HK-2 (cell line): ENCODE measurements around the gene TMEM108.

Experiments used
- DNase-seq: peaks from one replicate; pipeline ENCODE4 v3.0.0-alpha.2; 2018; ENCODE audit not compliant: unreplicated experiment

TMEM108 gene

GRCh38 chr3:133418361-133418760, 380.2 kb downstream of the TMEM108 start:
- no peak for DNase-seq

DNA sequence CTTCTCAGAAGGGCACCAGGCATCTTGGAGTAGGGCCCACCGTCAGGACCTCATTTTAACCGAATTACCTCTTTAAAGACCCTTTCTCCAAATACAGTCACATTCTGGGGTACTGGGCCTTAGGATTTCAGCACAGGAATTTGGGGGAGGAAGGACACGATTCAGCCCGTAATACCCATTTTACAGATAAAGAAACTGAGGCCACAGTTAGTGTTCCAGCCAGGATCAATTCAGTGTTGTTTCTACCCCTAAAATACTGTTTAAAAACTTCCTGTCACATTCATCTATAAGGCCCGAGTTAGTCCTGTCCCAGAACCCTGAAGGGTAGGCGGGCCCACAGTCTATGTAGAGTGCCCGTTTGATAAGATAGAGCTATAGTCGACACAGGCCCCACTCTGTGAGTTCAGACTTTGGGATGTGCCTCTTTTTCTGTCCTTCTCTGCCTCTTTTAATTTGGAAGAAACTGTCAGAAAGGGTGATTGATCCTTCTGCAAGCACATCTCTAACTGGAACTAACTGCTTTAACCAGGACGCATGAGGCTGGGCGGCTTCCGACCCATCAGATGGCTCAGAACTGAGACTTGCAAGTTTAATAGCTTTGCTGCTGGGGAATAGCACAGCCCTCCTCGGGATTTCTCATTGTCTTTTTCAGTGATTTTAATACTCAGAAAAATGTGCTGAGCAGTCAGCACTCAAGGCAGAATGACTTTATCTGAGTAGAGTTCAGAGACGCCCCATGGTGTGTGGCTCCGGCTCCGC, 381.1 kb downstream of the TMEM108 start:
- DNase-seq = no peak

DNA sequence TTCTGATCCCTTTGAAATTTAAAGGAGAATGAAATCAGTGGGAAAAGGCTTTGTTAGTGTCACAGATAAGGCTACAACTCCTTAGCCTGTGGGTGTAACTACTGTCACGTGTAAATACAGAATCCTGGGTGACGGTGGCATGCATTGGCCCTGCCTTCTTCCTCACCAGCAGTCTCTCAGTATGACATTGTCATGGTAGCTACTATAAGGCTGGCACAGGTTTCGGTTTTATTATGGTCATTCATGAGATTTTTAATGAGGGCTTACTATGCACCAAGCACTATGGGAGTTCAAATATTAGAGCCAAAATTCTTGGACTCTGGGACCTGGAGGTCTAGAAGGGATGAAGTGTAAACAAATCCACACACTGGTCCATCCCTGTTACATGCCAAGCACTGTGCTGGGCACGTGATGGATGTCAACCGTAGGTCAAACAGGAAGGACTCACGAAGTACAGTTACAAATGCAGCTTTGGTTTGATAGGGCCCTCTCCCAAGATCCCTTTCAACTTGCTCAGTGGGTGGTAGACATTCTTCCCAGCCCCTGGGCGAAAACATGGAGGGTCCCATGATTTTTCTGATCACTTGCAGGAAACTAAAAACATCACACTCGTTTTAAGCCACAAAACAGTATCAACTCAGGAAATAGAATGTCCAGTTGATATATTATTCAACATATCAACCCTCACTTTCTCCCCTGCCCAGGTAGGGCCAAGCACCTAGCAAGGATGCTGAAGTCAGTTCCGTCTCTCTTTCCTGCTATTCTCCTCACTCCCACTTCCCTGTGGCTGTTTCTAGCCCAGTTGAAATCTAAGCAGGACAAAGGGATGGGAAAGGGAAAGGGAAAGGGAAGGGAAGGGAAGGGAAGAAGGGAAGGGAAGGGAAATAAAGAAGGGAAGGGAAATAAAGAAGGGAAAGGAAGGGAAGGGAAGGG, 387.0 kb downstream of the TMEM108 start:
- DNase-seq = no peak

- DNase-seq = no peak
These were observed 387.7 kb downstream of the TMEM108 start for GRCh38 chr3:133425898-133426297.

DNA sequence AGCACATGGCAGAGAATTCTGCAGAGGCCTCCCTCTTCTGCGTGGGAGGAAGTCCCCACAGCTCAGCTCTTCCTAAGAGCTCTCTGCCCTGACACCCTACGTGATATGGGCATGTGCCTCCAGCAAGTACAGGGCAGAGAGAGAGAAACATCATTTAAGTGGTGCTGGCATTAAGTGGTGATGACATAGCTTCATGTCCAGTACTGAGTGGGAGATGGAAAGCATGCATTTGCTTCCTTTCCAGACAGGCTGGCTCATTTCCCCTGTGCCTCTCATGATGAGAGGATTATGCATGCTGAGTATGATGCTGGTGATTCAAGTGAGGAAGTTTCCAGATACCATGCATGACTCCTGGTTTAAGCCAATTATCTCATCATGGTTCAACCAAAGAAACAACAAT, 388.5 kb downstream of the TMEM108 start:
- no peak for DNase-seq

DNA sequence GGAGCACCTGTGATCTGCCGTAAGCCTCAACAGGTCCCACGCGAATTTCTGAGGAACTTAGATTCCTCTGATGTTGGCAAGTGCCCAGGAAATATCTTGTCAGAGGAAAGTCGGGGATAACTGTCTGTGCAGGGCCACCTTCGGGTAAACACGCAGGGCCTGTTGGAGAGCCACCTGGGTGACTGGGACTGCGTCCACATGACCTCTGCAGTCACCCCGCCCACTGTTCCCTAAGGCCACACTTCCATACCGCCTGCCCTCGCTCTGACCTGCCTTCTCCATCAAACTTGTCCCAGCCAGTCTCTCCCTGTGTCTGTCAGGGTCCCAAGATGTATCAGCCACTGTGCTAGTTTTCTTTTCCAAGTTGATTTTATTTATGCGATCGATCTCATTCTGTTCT, 390.4 kb downstream of the TMEM108 start:
- no peak for DNase-seq

- no peak for DNase-seq
These were observed 390.9 kb downstream of the TMEM108 start for GRCh38 chr3:133429063-133429462.

GRCh38 chr3:133439563-133439962, 401.4 kb downstream of the TMEM108 start:
- no peak for DNase-seq

DNA sequence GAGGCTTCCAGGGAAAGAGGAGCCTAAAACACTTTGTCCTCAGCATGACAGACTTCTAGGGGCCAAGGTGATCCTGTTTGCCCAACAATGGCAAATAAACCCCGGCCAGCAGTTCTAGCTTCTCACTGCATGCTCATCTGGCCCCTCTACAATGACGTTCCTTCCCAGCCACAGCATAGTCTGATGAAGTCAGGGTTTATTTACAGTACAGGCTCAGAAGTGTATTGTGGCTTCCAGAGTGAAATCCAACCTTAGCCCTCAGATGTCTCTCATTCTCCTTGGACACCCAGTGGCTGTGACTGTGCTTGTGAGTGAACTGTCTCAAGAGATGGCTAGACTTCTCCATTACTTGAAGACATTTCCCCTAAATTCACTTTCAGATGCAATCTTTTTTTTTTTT, 402.5 kb downstream of the TMEM108 start:
- no peak for DNase-seq

DNA sequence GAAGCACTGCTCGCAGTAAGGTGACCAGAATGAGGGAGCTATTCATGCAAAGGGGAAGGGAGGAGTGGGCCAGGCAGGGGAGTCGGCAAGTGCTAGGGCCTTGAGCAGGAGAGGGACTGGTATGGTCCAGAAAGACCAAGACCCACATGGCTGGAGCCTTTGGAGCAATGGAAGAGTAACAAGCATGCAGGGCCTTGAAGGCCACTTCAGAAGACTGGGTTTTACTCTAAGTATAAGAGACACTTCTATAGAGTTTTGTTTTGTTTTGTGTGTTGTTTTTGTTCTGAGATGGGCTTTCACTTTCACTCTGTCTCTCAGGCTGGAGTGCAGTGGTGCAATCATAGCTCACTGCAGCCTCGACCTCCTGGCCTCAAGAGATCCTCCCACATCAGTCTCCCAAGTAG, 403.7 kb downstream of the TMEM108 start:
- no peak for DNase-seq

- no peak for DNase-seq
These were observed 404.3 kb downstream of the TMEM108 start for GRCh38 chr3:133442518-133442917.

- no peak for DNase-seq
These were observed 405.6 kb downstream of the TMEM108 start for GRCh38 chr3:133443649-133444422.

- no peak for DNase-seq
These were observed 406.2 kb downstream of the TMEM108 start for GRCh38 chr3:133444423-133444774.

DNA sequence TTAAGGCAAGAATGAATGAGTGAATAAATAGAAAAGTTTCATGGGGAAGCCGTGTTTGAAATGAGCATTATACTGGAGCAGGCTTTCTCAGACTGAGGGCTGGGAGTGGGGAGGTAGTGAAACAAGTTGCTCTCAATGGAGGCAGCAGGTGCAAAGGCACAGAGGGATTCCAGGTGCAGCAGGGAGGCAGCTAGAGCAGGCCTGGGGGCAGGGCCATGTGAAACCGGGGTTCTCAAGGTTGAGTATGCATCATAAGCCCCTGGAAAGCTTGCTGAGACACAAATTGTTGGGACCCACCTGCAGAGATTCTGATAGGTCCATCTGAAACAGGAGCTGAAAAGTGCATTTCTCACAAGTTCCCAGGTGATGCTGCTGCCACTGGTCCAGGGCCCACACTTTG, 406.9 kb downstream of the TMEM108 start:
- DNase-seq = no peak
